ENCODE results near the gene ZNF592.
A peak's percentile ranks its signal among the peaks of the same experiment; 100 is the strongest.

ZNF592 gene

GRCh38 chr15:84805221-84805620 lies 56.8 kb downstream of the ZNF592 start:
- DNase-seq (ENCODE audit: low read depth): no peak

DNA sequence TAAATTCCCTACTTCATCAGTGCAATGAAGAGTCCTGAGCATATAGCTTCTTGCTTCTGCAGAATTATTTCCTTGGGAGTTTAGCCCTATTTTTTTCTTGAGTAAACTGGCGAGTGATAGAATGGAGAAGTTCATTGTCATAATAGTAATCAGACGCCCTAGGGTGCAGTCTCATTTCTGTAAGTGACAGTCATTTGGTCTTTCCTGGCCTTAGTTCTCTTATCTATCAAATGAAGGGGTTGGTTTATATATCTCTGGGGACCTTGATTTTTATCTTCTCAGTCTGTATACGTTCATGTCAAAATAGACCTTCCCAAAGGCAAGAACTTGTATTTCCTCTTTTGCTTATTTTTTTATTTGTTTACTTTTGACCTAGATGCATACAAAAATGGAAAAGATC lies 58.8 kb downstream of the ZNF592 start:
- no peak for DNase-seq (ENCODE audit: low read depth)

DNA sequence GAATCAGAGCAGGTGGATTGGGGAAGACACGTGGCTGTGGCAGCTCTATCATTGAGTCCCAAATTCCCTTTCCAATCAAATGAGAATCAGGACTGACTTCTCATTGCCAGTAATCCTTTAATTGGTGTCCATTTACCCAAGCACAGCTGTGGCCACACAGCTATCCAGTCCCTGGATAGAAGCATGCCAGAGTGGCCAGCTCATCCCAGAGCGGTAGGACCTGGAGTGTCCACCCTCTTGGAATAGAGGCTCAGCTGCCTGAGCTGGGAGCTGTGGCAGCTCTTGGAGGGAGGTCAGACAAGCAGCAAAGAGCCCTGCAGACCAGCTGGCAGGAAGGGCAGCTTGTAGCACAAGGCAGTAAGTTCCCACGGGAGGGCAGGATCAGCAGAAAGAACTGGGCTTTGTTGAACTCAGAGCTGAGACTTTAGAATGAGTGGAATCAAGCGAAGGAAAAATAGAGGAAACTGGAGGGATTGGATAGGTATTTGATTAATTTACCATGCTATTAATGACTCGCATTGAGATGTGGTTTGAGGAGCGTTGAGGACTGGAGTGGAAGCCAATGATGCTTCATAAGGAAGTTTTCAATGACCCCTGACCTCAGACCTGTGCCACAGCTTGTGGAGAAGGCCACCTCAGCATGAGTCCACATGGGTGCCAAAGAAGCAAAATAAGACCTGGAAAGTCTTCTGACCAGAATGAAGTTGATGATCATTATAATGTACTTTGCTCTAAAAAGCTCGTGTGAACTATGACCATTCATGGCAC lies 61.9 kb downstream of the ZNF592 start:
- DNase-seq (ENCODE audit: low read depth): peak; percentile 56

- no peak for DNase-seq (ENCODE audit: low read depth)
Observed at GRCh38 chr15:84811151-84811550, 62.8 kb downstream of the ZNF592 start.

GRCh38 chr15:84811828-84812227 lies 63.4 kb downstream of the ZNF592 start:
- no peak for DNase-seq (ENCODE audit: low read depth)

- no peak for DNase-seq (ENCODE audit: low read depth)
Observed at GRCh38 chr15:84812842-84813241, 64.5 kb downstream of the ZNF592 start.

GRCh38 chr15:84813435-84813834 lies 65.0 kb downstream of the ZNF592 start:
- no peak for DNase-seq (ENCODE audit: low read depth)

DNA sequence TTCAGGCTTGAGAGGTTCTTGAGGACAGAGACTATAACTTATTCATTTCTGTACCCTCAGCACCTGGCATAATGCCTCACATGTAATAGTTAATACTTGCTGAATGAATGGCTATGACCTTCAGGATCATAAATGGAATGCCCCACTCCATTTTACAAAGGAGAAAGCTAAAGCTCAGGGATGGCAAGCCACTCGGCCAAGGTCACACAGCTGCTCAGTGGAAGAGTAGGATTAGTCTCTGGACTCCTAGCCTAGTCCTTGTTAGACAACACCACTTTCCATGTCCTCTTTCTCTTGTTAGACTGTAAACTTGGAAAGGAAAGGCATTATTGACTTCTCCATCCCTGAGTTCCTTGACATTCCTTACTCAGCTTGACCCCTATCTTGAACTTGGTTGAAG lies 65.5 kb downstream of the ZNF592 start:
- no peak for DNase-seq (ENCODE audit: low read depth)

- DNase-seq (ENCODE audit: low read depth): no peak
Observed at GRCh38 chr15:84814916-84815315, 66.5 kb downstream of the ZNF592 start.

GRCh38 chr15:84816694-84817465 lies 68.5 kb downstream of the ZNF592 start, which contains the start of gene ALPK3:
Gene ALPK3 (plus strand): TSS chr15:84817356. CDS start chr15:84817453, 97 bp downstream.
- no peak for DNase-seq (ENCODE audit: low read depth)

GRCh38 chr15:84817466-84818081 lies 69.2 kb downstream of the ZNF592 start:
- DNase-seq (ENCODE audit: low read depth): no peak

DNA sequence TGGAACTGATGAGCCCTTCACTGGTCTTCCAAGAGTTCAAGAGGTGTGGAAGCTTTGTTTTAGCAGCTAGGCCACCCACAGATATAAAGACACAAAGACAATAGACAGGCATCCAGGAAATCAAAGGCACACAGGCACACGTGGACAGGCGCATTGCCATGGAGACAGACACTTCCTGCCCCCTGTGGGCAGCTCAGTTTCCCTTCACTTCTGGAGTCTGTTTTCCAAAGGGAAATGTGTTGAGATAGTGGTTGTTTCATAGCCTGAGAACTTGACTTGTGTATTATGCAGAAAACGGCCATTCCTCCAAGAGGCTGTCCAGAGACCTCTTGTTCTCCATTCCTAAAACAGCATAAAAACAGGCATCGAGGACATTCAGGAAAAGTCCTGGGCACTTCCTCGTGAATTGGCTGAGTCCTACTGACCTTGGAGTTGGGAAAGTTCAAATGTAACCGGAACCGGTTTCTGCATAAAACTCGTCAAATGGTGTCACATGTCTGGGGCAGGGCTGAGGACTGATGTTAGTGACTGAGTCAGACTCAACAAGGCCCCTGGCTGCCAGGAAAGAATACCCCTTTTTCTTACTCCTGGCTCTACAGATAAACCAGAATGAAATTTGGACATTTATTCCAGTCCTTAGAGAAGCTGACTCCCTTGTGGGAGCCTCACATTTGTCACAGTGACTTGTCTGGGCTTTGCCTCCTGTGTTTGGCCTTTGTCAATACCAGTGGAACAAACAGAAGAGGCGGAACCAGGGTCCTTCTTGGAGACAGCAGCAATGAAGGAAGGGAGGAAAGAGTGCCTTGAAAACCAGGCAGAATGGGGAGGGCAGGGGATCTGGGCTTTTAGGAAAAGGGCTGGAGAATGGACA lies 70.1 kb downstream of the ZNF592 start:
- DNase-seq (ENCODE audit: low read depth): no peak

- DNase-seq (ENCODE audit: low read depth): peak; percentile 10
Observed at GRCh38 chr15:84819291-84819768, 70.9 kb downstream of the ZNF592 start.

DNA sequence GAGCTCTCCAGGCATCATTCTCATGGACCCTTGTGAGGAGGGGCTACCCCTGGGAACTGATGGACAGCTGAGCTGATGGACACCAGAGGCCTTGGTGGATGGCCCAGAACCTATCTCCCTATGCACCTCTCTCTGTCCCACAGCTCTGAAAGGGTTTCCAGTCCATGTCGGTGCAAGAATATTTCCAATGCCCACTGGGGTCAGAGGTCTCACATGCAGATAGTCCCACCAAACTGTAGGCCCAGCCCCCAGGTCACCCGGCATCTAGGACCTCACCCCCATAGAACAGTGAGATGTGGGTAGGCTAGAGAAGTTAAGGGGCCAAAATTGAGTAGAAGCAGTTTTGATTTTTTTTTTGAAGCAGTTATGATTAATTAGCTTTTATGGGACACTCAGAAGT lies 71.4 kb downstream of the ZNF592 start:
- DNase-seq (ENCODE audit: low read depth): no peak

DNA sequence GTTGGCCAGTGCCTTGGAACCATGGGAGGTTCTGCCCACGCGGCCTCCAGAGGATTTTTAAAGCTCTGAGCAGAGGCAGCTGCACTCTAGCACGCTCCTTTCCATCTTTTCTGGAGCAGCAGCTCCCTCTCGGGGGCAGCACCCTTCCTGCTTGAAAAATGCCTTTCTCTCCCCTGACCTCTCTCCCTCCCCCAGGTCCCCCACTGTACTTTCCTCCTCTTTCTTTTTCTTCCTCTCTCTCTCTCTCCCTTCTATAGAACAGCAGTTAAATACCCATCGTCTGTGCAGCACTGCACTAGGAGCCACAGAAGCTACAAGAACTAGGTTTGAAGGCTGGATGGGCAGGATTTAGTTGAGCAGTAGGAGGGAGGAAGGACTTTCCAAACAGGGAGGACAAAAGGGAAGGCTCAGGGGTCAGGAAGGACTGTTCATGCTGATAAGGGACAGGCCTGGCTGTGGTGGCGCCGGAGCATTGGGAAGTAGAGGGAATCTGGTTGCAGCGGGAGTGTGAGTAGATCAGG lies 73.2 kb downstream of the ZNF592 start:
- no peak for DNase-seq (ENCODE audit: low read depth)

DNA sequence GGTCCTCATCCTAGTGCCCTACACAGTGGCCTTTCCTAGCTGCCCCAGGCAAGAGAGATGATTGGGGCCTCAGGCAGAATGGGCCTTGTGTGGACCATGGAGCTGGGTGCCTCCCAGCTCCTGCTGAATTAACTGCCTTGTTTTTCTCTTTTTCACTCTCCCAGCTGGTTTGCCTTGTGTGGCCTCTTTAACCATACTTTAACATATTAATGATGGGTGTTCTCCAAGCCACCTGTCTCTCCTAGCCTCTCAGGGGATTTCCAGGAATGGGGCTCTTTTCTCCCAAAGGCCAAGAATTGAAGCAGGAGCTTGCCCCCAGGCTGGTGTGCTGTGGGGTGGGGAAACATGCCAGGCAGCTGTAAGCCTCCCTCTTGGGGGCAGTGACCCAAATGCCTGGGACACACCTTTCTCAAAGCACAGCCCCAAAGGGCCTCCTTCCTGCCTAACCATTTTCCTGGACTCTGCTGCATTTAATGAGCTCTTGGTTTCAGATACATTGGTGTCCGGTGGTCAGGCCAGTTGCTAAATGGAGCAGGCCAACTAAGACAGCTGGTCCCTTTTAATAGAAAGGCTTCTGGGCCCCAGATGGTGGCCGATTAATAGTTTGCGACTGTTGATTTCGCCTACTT lies 74.4 kb downstream of the ZNF592 start:
- DNase-seq (ENCODE audit: low read depth): no peak

GRCh38 chr15:84823282-84823878 lies 75.0 kb downstream of the ZNF592 start:
- DNase-seq (ENCODE audit: low read depth): no peak

- DNase-seq (ENCODE audit: low read depth): no peak
Observed at GRCh38 chr15:84824260-84825007, 76.0 kb downstream of the ZNF592 start.

- DNase-seq (ENCODE audit: low read depth): peak; percentile 38
Observed at GRCh38 chr15:84826369-84826823, 78.0 kb downstream of the ZNF592 start.

- no peak for DNase-seq (ENCODE audit: low read depth)
Observed at GRCh38 chr15:84827246-84827645, 78.9 kb downstream of the ZNF592 start.
